DND-41 (cell line): ENCODE data around the gene GADD45B.

Experiments used
- CTCF ChIP-seq: IDR thresholded peaks from 2 replicates; pipeline ENCODE4 v1.5.1; 2012; ENCODE audit warnings: borderline replicate concordance, low read length, moderate library complexity, mild to moderate bottlenecking; ENCODE audit not compliant: poor library complexity, severe bottlenecking; ENCODE audit errors: extremely low read depth
- EZH2 ChIP-seq: IDR thresholded peaks from 3 replicates; pipeline ENCODE4 v1.6.1; 2012; ENCODE audit warnings: borderline replicate concordance, low read depth, mild to moderate bottlenecking, moderate library complexity, low read length, inconsistent platforms; ENCODE audit not compliant: severe bottlenecking

GRCh38 chr19:2444251-2445002 is 31.5 kb upstream of the GADD45B start:
- TF ChIP-seq CTCF, result no peak
- TF ChIP-seq EZH2, result no peak
